DMS 273 (cell line): ENCODE results near the gene CACNA1F.
"Not testable (repeated sequence)": the region's sequence is repeated elsewhere in the genome, so short reads cannot be mapped to it uniquely, and the experiment has no call there.

ENCODE experiments used
- DNase-seq: peaks from one replicate; lab custom pipeline; 2025; ENCODE audit not compliant: unreplicated experiment; lab: John Stamatoyannopoulos, UW

The CACNA1F gene

DNA sequence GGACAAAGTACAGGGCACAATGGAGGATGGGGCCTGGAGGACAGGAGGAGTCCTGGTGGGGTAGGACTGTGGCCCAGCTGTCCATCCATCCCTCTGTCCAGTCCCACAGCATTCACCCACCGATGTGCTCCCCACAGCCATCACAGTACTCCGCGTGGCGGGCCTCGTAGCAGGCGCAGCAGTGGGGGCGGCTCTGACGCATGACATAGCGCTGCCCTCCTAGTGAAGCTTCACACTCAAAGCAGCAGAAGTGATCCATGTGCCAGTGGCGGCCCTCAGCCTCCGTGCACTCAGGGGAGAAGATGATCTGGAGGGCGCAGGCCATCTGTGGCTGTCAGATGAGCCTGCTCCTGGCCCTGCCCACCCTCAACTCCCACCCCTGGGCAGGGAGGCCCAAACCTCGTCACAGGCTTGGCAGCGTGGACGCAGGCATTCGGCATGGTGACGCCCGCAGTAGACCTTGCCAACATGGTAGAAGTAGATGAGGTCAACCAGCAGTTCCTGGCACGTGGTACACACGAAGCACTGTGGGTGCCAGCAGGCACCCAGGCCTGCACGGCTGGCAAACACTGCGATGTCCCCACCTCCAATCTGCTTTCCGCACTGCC, 55.2 kb downstream of the CACNA1F start:
- no peak for DNase-seq

DNA sequence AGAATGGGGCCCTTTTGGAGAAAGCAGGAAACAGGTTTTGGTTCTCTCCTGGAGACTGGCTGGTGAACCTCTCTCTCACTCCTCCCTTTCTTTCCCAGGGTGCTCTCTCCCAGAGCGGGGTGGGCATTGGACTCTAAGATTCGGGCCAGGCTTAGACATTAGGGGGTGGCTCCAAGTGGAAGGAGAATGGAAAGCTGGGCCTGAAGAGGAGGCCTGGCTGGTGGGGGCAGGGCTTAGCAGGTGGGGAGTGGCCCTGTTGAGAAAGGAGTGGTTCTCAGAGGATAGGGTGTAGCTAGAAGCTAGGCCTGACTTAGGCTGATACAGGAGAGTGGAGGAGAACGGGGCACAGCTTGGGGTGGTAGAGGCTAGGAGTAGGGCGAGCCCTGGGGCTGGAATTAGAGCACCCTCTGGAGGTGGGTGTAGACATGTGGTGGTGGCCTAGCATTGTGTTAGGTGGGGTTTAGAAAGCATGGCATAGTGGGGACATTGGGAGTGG, 55.8 kb downstream of the CACNA1F start:
- peak; percentile 57 for DNase-seq

DNA sequence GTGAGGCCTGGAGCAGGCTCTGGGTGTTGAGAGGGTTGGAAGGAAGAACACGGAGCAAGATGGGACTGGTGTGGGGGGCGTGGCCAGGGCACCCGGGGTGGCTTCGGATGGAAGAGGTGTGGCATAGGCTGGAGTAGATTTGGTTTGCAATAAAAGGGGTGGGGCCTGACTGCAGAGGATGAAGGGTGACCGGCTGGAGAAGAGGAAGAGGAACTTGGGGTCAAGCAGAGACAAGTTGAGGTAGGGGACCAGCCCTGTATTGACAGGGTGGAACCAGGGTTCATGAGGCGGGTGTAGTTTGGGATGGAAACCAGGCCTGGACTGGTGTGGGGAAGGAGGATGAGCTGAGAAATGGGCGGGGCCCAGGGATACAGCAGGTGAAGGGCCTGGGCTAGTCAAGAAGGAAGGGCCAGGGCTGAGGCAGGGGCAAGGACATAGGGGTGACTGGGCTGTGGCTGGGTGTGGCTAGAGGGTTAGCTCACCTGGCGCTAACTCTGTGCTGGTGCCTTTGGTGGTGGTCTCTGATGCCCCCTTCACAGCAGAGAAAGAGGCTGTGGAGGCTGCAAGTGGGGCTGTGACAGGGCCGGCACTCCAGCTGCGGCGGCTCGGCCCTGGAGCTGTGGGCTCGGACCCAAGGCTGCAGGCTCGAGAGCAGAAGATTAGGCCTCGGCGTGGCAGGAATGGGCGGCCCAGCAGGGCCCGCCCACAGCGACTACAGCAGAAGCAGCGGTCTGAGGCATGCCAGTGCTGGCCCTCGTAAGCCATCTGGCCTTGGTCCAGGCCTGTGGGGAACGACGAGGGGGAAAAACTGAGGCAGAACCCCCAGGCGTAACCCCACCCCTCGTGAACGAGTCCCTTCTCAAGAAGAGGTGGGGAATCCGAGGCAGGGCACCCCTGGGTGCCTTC, 56.5 kb downstream of the CACNA1F start:
- DNase-seq, result peak; percentile 64

DNA sequence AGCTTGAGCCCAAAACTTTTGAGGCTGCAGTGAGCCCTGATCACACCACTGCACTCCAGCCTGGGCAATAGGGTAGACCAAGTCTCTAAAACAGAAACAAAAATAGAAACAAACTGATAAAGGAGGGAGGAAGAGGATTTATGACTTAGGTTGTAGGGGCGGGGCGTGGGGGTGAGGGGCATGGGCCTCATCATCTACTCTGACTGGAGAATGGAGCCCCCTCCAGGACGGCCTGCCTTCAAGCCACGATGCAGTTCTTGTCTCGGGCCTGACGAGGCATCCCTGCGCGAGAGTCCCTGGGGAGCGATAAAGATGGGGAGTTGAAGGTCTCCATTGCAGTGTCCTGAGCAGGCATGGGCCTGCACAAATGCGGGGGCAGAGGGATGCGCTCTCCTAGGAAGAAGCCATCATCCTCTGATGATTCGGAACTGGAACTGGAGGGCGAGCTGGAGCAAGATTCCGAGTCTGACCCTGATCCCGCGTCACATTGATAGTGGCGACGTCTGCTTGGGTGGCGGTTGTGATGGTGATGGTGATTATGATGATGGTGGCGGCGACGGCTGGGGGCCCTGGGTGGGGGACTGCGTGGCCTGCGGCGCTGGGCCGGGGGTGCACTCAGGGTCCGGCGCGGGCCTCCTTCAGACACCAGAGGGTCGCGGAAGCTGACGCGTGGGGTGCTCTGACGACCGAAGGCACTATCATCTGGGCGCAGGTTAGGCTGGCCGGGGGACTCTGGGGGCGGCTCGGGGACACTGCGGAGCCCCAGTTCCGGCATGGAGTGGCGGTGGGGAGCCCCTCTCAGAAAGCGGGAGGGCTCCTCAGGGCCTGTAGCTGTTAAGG, 57.5 kb downstream of the CACNA1F start:
- no peak for DNase-seq

DNA sequence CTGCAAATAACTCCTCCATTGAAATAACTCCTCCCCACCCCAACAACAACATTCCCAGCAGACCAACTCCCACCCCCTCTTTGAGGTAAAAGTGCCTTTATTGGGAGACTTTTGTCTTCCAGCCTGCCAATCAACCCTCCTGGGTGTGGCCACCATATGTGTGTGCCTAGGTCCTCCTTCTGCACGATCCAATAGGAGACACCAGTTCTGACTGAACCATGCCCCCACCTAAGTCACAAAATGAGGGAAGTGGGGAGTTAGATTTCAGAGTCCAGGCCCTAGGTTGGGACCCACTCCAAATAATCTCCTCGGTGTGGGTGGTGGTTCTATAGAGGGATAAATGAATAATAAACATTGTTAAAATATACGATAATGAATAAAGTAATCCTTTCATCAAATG, 58.4 kb downstream of the CACNA1F start:
- DNase-seq, result peak; percentile 49

DNA sequence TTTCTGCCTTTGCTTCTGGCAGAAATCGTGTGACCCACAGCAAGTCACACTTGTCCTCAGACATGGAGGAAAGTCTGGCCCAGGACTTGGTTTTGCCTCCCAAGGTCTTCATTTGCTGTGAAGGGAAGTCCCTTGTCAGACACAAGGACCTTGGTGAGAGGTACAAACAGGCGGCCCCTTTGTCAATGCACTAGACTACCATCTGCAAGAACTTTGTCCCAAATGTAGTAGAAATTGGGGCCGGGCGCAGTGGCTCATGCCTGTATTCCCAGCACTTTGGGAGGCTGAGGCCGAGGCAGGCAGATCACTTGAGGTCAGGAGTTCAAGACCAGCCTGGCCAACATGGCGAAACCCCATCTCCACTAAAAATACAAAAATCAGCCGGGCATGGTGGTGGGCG, 59.6 kb downstream of the CACNA1F start:
- not testable (repeated sequence) for DNase-seq

DNA sequence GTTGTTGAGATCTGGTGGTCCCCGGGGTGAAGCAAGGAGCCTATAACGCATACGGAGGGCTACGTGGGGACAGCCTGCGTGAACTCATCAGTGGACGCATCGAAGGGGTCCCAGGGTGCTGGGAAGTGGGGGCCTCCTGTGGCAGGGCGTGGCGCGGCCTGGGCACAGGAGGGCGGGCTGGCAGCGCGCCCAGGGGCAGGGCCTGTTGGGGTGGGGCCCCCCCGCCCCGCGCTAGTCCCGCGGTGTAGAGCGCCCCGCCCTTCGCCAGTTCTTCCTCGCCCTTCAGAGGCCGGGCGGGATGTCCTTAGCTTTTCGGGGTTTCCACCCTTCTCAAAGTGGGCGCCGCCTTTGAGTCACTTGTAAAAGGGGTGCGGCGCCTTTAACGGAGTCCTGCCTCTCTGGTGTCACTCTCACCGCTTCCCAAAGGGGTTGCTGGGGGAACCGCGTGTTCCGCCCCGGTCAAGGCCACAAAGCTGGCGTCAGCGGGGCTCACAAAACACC, 60.8 kb downstream of the CACNA1F start:
- peak; percentile 83 for DNase-seq

DNA sequence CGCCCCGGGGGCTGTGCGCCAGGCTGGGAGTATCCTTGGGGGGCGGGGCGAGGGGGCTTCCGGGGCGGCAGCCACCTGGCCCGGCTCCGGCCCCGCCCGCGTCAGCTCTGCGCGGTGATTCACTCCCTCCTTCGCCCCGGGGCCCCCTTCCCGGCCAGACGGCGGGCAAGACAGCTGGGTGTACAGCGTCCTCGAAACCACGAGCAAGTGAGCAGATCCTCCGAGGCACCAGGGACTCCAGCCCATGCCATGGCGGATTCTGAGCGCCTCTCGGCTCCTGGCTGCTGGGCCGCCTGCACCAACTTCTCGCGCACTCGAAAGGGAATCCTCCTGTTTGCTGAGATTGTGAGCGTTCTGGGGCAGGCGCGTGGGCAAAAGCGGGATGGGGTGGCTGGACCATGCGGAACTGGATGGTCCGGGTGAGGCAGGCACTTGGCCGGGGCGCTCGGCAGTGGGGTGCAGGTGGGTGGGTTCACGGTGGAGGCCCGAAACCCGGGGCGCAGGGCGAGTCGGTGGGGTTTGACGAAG, 61.3 kb downstream of the CACNA1F start, which contains the start of gene PLP2:
Gene PLP2 (plus strand): TSS at position 147 of the 528 bp plus-strand sequence. CDS start 103 bp downstream, at position 250.
- peak; percentile 81 for DNase-seq

DNA sequence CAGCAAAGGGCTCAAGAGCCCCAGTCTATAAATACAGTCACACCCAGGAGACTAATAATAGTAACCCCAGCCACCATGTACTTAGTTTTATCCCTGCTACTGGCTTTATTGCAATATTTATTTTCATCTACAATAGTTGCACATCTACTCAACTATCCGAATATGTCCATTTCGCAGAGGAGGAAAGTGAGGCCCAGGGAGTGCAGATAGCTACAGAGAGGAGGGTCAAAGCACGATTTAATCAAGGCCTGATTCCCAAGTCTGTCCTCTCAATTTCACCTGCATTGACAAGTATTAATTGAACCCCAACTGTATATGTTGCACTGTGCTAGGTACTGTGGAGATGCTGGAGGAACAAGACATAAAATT, 65.4 kb downstream of the CACNA1F start:
- no peak for DNase-seq

DNA sequence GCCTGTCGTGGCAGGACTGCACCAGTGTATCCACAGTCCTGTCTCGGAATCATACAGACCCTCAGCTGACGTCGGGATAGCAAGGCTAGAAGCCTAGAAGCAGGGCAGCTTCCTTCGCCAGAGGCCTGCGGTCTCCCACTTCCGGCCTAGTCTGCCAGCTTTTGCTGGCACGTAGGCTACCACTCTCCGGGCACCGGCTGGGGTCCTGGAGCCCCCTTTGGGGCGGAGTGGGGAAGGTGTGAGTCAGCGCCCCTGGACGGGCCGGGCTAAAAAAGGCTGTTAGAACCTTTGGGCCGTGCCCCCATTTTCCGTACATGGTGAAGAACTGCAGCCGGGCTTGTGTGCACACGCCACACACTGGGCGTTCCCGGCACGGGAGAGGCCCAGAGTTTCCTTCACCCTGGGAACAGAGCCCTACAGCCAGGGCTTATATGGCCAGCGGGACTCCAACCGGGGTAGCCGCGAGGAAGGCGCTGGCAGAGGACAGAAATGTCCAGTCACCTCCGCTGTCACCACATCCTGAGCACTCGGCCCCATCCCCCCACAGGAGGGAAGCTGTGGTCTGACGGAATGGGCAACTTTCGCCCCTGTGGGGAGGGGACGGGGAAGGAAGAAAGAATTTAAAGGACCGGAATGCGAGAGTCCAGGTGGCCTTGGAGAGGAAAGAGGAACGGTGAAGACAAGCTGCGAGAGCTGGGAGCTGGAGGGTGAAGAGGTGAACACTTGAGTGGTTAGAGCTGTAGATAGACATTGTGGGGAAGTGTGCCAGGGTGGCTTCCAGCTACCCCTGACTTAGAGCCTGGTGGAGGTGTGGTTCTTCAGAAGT, 66.0 kb downstream of the CACNA1F start:
- no peak for DNase-seq

DNA sequence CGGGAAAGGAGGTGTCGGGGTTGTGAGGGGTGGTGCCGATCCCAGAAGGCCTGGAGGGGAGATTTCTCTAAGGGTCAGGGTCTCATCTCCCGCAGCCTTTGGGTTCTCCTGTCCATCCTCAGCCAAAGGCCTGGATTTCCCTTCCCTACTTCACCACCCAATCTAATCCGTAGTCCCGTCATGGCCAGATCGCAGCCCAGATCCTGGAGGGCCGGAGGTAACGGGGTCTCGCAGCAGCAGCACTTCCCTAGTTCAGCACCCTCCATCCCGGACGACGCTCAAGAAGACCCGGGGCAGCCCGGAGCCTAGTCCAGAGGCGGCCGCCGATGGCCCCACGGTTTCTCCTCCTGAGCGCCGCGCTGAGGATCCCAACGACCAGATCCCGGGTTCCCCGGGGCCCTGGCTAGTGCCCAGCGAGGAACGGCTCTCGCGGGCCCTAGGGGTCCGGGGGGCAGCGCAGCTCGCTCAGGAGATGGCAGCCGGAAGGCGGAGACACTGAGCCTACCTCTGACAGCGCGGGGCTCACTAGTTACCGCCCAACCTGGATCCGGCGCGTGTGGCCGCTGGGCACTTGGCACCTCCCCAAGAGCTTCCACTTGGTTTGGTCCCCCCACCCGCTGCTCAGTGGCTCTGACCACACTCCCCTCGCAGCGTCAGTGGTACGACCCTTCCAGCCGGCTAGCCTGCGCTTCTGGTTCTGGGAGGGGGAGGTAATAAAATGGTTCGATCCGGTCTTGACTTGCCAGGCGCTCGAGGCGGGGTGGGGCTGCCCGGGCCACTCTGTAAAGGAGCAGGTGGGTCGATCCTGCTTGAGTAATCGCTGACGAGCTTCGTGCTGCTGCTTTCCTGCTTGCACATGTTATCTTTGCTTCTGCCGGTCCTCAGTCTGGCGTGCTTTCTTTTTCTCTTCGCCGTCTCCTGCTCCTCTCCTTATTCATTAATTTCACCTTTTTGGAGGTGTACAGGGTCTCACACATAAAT, 66.9 kb downstream of the CACNA1F start:
- DNase-seq, result peak; percentile 86

DNA sequence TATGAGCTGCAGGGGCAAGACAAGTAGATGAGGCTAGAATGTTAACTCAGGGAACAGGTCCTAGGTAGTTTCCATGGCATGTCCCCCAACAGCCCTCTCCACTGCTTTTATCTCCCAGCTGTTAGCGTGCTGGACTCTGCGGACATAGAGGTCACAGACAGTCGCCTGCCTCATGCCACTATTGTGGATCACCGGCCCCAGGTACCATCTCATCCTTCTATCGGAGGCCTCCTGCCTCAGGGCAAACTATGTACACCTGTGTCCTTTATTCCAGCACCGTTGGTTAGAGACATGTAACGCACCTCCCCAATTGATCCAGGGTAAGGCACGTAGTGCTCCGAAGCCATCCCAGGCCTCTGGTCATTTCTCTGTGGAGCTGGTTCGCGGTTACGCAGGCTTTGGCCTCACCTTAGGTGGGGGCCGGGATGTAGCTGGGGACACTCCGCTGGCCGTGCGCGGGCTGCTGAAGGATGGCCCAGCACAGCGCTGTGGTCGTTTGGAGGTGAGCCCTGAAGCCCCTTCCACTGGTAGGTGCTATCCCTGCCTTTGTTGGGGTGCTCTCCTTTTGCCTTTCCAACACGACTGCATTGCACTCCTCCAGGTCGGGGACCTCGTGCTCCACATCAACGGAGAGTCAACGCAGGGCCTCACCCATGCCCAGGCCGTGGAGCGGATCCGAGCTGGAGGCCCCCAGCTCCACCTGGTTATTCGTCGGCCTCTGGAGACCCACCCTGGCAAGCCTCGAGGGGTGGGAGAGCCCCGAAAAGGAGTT, 68.4 kb downstream of the CACNA1F start:
- no peak for DNase-seq

DNA sequence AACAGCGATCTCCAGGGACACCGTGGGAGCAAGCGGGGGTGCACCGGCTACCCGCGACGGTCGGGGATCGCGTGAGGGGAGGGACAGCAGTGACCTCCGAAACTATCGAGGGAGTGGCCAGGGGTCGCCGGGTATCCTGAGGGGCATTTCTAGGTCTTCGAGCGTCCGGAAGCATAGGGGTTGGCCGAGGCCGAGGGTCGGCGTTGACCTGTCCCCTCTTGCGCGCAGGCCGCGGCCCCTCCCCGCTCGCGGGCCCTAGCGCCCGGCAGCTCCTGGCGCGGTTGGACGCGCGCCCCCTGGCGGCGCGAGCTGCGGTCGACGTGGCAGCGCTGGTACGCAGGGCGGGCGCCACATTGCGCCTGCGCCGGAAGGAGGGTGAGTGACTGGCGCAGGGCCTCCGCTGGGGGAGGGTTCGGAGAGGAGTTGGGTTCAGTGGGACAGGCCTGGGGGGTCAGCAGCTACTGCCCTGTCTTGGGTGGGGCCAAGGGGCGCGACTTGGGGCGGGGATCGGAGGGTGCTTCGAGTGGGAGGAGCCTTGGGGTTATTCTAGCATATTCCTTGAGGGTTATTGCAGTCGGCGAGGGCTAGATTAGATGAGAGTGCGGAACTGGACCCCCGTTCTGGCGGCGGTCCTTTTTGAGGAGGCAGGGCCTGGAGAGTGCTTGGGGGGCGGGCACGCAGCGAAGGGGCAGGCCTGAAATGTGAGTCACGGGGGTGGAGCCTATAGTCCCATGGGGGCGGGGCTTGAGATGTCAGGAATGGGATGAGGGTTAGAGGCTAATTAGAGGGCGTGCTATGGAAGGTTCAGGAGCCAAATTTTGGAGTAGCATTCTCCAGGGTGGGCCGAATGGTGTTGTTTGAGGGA, 69.4 kb downstream of the CACNA1F start:
- peak; percentile 91 for DNase-seq

DNA sequence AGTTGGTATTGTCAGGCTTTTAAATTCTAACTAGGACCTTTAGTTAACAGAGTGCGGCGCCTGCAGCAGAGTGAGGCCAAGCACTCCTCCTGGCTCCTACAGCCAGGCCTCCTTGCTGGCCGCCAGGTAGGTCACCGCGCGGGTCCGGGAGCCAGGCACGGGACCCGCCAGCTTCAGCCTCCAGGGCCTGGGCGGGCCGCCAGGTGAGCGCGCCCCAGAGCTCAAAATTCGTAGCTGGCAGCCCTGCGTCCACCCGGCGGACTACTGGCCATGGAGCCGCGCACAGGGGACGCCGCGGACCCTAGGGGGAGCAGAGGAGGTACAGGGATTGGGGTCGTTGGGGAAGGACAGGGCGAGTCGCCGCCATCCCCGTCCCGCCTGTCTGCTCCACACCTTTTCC, 70.5 kb downstream of the CACNA1F start, which contains the start of gene MAGIX:
Gene MAGIX (plus strand): TSS at position 139 of the 400 bp plus-strand sequence. CDS start 132 bp downstream, at position 271.
- no peak for DNase-seq

DNA sequence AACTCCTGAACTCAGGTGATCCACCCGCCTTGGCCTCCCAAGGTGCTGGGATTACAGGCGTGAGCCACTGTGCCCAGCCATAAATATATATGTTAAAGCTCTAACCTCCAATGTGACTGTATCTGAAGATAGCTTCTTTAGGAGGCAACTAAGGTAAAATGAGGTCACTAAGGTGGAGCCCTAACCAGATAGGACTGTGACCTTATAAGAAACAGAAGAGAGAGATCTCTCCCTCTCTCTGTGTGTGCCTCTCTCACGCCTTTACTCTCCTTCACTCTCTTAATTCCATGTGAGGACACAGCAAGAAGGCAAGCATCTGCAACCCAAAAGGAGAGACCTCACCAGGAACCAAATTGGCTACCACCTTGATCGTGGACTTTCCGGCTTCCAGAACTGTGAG, 71.5 kb downstream of the CACNA1F start:
- no peak for DNase-seq

DNA sequence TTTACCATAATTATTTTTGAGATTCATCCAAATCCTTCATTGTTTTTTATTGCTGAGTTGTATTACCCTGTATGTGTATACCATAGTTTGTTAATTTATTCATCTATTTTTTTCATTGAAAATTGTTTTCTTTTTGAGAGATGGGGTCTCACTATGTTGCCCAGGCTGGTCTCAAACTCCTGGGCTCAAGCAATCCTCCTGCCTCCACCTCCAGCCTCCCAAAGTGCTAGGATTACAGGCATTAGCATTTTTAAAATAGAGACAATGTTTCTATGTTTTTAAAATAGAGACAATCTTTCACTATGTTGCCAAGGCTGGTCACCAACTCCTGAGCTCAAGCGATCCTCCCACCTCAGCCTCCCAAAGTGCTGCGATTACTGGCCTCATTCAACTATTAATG, 72.2 kb downstream of the CACNA1F start:
- DNase-seq, result no peak

DNA sequence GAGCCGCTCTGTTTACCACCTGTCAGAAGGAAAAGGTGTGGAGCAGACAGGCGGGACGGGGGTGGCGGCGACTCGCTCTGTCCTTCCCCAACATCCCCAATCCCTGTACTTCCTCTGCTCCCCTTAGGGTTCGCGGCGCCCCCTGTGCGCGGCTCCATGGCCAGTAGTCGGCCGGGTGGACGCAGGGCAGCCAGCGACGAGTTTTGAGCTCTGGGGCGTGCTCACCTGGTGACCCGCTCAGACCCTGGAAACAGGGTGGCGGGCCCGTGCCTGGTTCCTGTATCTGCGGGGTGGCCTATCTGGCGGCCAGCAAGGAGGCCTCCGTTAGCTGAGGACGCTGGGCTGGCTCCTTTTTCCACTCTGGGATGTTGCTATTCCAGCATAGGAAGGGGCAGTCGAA, 75.9 kb downstream of the CACNA1F start:
- no peak for DNase-seq
